NCI-H2227 (cell line): Measurements from ENCODE around the gene LGALS9C.
"Not testable (repeated sequence)": the region's sequence is repeated elsewhere in the genome, so short reads cannot be mapped to it uniquely, and the experiment has no call there.

ENCODE experiments used
- DNase-seq: peaks from one replicate; lab custom pipeline; 2025; ENCODE audit not compliant: unreplicated experiment; lab: John Stamatoyannopoulos, UW

The LGALS9C gene

DNA sequence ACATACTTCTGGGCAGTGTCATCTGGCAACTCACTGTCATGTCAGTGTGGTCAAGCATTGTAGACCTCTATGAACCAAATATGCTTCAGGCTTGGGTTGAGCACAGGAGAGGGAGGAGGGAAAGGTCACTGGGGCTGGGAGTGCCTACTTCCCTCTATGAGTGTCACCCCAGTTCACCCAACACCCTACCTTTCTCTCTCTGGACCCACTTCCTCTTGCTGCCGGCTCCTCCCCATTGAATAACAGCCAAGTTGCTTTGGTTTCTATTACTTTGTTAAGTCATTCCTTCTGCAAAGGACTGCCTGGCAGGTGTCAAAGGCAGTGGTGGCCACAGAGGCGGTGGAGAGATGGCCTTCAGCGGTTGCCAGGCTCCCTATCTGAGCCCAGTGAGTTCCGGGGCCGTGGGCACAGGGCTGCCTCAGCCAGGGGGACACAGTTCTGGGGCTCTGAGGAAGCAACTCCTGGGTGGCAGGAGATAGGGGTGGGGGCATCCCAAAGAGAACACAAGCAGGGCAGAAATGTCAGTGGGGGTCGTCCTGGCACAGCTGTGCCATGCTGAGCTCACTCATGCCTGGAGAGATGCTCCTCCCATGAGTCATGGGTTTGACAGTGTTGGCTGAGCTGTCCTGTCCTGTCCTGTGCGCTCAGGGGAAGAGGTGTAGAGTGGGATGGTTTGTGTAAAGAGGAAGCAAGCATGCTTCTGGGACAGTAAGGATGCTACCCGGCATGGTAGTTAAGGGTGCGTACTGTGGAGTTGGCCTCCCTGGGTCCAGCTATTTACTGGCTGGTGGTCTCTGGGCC, at the start of gene LGALS9C:
TSS of gene LGALS9C (plus strand) at position 282 of the 801 bp plus-strand sequence. CDS start at position 348, 66 bp downstream.
- DNase-seq = not testable (repeated sequence)

DNA sequence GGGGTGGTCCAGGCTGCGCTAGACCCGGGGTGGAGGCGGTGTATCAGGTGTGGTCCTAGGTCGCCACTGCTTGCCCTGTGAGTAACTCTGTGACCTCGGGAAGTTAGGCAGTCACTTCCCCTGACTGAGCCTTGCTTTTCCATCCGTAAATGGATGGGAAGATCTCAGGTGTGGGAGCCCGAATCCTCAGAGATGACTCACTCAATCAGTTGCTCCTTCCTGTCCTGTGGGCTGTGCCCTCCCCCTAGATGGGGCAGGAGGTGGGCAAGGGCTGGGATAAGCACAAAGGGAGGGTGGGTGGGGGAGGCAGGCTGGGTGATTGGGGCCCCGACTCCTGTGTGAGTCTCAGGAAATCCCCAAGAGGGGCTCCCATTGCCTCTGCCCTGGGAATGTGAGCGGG, 44.4 kb upstream of the LGALS9C start:
- not testable (repeated sequence) for DNase-seq

DNA sequence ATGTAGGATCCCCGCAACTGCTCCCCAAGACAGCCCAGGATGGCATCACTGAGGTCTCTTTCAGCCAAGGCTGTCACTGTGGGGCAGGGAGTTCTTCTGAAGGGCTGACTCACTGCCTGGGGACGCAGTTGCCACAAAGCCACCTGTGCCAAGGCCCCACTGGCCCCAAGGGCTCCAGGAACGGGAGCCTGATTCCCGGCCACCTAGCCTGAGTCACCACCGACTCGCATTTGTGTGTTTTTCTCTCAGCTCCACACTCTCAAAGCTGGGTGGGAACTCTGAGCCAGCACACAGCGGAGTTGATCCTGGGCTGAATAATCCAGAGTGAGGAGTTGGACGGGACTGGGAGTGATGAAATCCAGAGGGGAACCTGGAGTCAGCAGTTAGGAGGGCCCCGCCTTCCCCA, 37.1 kb upstream of the LGALS9C start:
- not testable (repeated sequence) for DNase-seq

DNA sequence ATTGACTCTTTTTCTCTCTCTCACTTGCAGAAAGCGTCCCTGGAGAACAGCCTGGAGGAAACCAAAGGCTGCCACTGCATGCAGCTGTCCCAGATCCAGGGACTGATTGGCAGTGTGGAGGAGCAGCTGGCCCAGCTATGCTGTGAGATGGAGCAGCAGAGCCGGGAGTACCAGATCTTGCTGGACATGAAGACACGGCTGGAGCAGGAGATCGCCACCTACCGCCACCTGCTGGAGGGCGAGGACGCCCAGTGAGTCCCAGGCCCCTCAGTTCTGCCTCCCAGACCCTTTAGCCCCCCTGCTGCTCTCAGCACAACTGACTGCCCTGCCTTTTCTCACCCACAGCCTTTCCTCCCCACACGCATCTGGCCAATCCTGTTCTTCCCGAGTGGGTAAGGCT, 34.5 kb upstream of the LGALS9C start:
- not testable (repeated sequence) for DNase-seq

DNA sequence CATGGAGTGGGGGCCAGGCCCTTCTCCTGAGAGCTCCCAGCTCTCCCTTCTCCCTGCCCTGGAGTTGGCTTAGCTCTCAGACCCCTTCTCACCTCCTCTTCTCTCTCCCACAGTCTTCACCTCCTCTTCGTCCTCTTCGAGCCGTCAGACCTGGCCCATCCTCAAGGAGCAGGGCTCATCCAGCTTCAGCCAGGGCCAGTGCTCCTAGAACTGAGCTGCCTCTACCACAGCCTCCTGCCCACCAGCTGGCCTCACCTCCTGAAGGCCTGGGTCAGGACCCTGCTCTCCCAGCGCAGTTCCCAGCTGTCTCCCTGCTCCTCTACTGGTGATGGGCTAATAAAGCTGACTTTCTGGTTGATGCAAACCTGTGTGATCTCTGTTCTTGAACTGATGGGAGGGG, 34.1 kb upstream of the LGALS9C start:
- DNase-seq = not testable (repeated sequence)

DNA sequence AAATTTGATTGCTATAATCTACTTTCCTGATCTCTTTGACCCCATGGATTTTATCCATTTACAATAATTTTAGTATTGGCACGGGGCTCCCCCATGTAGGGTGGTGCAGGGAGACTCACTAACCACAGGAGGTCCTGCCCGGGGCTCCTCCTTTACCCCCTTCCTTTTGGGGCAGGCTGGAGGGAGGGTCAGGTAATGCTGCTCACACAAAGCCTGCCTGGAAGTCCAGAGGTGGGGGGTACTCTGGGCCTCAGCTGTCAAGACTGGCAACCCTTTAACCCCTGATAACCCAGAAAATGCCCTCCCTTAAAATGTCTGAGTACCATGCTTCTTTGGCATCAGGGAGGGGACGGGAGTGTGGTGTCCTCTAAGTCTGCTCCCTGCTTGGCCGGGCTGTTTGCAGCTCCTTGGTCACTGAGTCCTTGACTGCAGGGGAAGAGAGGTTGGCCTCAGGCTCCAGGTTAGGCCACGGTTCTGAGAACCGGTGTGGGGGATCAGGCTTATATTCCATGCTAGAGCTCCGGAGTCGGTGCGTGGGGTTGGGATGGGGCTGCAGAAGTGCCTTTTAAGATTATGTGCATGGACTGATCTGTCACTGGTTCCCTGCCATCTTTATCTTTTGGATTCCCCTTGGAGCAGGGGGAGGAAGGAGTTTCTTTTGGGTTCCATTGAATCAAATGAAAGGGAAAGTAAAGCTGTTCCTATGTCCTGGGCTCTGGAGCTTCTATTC, 28.9 kb upstream of the LGALS9C start:
- DNase-seq = not testable (repeated sequence)

DNA sequence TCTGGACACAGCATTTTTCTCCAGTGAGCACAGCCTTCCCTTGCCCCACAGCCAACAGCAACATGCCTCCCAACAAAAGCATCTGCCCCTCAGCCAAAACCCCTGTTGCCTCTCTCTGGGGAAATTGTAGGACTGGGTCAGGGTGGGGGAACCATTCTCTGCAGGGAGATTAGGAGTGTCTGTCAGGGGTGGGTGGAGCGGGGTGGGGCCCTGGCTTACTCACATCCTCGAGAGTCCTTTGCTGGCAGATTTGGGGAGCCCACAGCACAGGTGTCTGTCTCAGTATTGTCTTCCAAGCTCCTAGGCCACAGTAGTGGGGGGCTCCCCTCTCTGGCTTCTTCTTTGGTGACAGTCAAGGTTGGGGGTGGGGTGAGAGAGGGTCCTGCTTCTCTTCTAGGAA, 28.3 kb upstream of the LGALS9C start:
- not testable (repeated sequence) for DNase-seq

DNA sequence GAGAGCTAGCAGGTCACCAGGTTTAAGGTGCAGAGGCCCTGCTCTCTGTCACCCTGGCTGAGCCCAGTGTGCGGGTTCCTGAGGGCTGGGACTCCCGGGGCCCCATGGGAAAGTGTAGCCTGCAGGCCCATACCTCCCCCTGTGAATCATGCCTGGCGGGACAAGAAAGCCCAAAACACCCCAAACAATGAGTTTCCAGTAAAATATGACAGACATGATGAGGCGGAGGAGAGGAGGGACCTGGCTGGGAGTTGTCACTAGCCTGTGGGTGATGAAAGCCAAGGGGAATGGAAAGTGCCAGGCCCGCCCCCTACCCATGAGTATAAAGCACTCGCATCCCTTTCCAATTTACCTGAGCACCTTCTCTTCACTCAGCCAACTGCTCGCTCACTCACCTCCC, 26.8 kb upstream of the LGALS9C start:
- DNase-seq = not testable (repeated sequence)

DNA sequence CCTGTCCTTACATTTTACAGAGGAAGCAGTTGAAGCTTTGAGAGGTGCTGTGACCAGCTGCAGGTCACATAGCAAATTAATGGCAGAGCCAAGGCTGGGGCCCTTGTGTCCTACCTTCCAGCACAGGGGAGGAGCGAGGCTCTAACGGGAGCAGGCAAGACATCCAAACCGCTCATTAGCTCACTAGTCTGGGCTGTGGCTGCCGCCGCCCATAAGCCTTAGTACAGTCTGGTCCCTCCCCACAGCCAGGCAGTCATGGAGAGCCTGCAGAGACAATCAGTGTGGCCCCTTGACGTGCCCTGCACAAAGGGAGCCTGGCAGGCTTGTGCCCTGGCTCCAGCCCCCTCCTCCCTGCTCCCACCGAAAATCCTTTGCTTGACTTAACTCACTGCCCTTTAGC, 25.6 kb upstream of the LGALS9C start:
- not testable (repeated sequence) for DNase-seq

DNA sequence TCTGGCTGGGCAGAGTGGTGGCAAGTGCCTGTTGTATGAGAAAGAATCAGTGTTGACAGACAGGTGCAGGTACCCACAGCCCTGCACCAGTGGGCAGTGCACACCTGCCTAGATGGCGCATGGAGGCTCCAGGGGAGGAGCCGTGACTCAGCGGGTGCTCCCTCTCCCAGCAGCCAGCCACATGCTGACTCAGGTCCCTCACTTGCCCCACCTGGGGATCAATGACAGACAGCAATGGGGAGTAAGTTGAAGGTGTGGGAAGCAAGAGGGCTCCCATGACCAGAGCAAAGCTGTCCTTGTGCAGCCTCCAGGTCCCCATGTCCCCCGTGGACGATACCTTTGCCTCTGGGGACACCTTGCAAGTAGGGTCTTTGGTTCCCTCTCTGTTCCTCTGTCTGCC, 24.6 kb upstream of the LGALS9C start:
- DNase-seq = not testable (repeated sequence)

DNA sequence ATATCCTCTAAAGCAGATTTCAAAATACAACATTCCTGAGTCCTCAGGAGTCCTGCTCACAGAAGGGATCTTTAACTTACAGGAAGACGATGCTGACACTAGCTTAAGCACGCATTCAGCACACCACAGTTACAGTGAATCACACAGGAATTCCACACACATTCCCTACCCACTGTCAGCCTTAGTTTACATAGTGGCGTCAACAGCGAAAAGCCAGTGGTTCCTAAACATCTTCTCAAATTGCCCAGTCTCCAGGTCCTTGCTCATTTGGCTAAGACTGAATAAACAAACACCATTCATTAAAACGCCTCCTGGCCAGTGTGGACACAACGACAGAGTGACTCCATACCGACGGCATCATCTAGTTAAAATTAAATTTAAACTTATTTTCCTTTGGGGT, 17.6 kb upstream of the LGALS9C start:
- DNase-seq = not testable (repeated sequence)

DNA sequence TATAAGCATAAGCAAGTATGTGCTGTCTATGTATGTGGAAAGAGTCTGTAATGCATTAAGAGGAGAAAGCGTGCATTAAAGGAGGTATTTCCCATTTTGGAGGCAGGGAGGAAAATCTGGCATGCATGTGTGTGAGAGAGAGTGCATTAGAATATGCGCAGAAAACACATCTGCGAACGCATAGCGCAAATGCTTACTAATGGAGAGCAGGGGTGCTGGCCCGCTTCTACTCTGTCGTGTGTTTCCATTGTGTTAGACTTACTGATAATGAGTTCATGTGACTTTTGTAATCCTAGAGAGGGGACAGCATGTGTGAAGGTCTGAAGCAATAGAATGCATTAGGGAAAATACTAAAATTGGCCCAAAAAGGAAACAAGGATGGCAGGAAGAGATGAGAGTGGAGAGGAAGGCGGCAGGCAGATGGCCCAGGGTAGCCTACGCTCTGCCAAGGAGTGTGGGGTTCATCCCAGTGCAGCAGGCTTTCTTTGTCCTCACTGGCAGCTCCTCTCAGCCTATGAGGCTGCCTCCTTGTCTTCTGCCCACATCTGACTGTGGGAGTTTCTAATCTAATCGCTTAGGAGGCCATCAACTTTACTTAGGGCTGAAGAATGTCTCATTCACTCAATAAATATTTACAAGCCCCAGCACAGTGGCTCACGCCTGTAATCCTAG, 12.6 kb upstream of the LGALS9C start:
- not testable (repeated sequence) for DNase-seq

DNA sequence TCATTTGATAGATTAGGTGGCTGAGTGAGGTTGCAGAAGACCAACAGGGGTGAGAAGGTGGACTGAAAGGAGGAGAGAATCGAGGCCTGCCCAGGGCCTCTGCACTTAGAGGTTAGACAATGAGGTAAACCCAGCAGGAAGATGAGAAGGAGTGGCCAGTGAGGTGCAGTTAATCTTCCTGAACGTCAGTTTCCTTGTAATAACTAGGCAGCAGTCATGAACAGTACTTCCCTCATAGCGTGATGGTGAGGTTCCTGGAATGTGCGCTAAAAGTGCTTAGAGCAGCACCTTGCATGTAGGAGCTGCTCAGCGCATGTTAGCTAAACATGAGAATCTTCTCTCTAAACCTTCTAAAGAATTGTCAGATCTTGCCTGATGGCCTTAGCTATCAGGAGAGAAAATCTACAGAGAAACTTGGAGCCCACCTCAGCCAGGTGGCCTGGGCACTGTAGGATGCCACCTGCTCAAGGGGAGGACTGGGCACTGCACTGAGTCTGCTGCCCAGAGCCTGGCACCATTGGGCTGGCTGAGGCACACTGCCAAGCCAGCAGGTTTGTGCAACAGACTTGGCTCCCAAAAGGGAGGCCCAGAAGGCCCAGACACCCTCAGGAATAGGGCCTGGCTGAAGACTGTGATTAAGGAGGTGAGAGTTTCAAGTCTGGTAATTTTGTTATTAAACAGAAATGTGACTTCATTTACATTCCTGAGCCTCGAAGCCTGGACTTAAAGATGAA, 10.2 kb upstream of the LGALS9C start:
- not testable (repeated sequence) for DNase-seq

DNA sequence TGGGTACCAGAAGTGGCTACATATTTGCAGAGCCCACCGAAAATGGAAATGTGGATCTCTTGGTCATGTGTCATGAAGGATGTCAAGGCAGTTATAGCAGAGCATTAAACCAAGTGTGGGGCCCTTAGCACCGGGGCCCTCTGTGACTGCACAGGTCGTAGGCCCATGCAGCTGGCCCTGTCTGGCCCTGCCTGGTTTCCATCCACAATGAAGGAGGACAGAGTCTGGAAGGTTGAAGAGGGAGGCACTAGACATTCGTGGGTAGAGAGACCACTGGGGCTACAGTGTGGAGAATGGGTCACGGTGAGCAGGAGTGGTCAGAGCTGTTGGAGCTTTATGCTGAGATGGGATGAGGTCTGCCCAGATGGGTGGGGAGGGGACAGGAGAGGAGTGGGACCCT, 9.6 kb upstream of the LGALS9C start:
- not testable (repeated sequence) for DNase-seq

DNA sequence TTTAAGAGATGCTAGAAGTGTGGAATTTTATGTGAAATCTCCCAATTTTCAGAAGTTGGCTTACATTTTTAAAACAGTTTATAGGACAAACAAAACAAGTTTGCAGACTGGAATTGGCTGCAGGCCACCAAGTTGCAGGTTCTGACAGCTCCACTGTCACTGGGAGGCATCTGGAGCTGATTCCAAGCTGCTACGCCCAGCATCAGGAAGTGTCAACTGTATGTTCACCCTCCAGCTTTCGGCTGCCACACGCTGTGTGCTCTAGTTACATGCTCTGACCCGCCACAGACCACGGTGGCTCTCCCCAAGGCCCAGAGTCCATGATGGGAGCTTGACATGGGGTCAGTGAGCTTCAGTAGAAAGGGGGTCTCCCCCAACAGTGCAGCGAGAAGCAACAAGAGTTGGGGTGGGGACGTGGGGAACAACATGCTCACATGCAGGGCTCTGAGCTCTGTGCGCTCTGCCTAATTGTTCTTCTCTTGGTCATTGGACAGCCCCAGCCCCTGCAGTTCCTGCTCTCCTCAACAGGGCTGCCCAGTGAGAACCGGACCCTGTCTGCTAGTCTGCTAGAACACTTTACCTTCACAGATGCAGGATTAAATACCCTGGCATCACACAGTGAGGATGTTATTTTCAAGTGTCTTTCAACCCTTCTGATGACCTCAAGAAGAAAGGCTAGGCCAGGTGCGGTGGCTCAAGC, 8.0 kb upstream of the LGALS9C start:
- not testable (repeated sequence) for DNase-seq

DNA sequence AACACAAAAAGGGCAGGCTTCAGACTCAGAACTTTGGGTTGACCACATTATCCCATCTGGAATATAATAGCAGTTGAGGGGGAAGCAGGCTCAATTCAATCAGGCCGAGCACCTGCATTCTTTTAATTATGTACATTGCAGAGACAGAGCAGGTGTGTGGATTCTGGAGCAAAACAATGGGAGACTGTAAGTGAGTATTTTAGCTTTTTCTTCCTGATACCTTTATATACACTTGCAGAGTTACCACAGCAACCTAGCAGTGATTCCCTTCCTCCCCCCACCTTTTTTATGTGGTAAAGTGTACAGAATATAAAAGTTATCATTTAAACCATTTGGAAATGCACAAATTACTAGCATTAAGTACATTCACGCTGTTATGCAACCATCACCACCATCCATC, 6.8 kb upstream of the LGALS9C start:
- DNase-seq = not testable (repeated sequence)

DNA sequence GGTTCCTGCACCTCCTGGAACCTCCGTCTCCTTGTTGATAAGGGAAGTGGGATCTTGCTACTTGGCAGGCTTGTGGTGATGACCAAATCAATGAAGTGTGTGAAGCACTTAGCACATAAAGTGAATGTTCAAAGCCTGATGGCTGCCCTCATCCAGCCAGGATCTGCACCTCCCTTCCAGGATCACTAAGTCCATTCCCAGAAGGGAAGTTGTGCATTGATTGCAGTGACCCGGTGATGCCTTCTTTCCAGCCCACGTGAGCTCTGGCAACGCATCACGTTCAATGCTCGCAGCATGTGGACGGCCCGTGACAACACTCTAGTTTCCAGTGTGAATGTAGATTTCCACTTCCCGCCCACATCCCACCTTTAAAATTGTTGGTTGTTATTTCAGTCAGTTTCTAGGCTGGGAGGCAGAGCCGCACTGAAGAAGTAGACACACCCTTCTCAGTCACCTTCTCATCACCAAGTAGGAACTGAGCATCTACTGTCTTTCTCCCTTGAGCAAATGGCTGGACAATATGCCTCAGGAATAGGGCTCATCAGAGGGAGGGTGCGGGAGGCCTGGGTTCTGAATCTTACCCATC, 6.2 kb upstream of the LGALS9C start:
- DNase-seq = not testable (repeated sequence)

DNA sequence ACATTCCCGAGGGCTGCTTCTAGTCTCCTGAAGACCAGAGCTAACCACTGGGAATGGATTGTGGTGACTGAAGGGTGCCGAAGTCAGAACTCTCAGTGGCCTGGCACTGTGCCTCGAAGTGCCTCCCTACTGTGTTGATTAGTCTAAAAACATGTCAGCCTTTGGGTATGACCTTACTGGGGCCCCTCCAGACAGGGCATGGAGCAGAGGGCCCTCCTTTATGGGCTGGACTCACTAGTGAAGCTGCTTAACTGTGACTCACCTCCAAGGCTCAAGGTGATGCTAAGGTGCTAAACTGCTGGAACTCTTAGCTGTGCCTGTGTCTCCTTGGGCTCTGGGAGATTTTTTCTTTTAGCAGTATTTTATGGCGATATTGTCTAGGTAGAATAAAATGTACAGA, 2.6 kb upstream of the LGALS9C start:
- DNase-seq = not testable (repeated sequence)

DNA sequence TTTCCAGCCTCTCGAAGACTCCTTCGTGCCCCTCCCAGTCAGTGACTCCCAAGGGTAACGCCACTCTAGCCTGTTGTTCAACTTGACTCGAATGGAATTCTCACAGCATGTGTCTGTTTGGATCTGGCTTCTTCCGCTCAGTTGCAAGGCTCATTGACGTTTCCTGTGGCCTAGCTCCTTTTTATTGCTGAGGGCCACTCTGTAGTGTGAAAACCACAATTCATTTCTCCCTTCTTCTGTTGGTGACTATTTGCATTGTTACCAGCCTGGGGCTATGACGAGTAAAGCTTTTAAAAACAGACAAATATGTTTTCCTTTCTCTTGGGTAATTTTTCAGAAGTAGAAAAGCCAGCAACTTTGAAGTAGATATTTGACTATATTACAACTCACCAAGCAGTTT, 1.8 kb upstream of the LGALS9C start:
- DNase-seq = not testable (repeated sequence)

DNA sequence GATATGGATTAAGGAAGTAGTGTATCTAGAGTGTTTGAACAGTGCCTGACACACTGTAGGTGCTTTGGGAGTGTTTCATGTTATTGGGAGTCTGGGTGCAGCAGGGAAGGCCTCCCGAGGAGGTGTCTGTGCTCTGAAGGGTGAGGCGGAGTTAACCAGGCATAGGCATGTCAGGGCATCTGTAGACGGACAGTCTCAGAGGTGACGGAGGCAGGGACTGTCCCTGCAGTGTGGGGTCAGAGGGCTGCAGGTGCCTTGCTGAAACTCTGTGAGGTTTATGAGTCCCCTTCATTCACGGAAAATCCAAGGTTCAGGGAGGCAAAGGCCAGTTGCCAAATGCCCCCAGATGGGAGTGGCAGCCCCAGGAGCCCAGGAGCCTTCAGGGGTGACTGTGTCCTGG, 778 bp downstream of the LGALS9C start:
- DNase-seq = not testable (repeated sequence)
